ENCODE measurements around the gene PTGFRN. TPM values are rescaled to one million over a fixed set of nuclear protein-coding genes. Genes with fewer than 3 reads are reported as not detected.

Gene PTGFRN
- total and polyA plus RNA-seq, 2 experiments from 2014 or later = 17.4 to 32.7 TPM

DNA sequence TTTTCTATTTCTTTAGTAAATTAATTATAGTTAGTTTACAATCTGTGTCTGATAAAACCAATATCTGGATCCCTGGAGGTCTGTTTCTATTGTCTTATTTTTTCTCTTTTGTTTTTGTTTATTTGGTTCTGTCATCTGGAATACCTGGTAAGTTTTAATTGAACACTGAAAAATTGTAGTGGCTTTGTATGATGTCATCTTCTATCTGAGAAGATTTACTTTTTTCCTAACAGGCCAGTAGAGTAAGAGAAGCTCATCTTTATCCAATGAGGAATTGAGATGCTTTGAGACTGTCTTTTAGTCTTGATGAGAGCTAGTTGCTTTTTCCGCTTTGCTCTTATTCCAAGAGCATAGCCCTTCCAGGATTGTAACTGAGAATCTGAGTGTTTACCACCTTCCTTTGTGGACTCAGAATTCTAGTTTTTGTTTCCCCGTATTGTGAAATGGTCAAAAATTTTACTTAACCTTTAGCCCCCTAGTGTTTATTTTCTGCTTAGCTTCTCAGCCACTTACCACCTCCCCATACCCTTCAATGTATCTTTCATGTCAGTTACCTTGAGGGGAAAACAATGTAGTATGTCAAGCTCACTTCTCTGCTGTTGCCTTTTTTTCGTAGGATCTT, 25.0 kb downstream of the PTGFRN start:
- Histone ChIP-seq H3K4me2 (no peak overlapping the region), H3K27me3 (ENCODE audit: insufficient read depth) (no peaks in the 10 kb centered on the region), H3K4me3 (no peak overlapping the region), H3K79me2 (replicated peaks; ENCODE audit: insufficient read depth) (peaks cover 34% of the 10 kb centered on the region), H3F3A (replicated peaks; ENCODE audit: low read depth) (no peaks in the 10 kb centered on the region), H4K20me1 (replicated peaks; ENCODE audit: insufficient read depth) (0 out of 2 replicates have a peak, but pooled peaks cover 10% of the 10 kb centered on the region), H2AFZ (no peak overlapping the region), H3K9me2 (ENCODE audit: insufficient read depth) (no peaks in the 10 kb centered on the region), H3K4me1 (ENCODE audit: insufficient read depth) (peaks cover 7% of the 10 kb centered on the region; the same call in 1 of the 2 replicates), H3K27ac (ENCODE audit: low read depth) (no peak overlapping the region), H3K36me3 (ENCODE audit: insufficient read depth) (no peaks in the 10 kb centered on the region)
- no peaks in the 10 kb centered on the region for H3K27me3 Mint-ChIP-seq (ENCODE audit: insufficient read depth, low read depth, poor library complexity)
- no peaks in the 10 kb centered on the region; the same call in 2 of the 3 replicates for H3K9me3 Mint-ChIP-seq
- H3K36me3 Mint-ChIP-seq (ENCODE audit: low read depth) = peaks cover 14% of the 10 kb centered on the region; the same call in 2 of the 3 replicates
- ATAC-seq = peak; percentile 53
- H3K27ac Mint-ChIP-seq = no peak overlapping the region
- no peak overlapping the region for H3K4me3 Mint-ChIP-seq
- peaks cover 15% of the 10 kb centered on the region for H3K4me1 Mint-ChIP-seq
- TF ChIP-seq POLR2AphosphoS5 (IDR thresholded peaks at IDR 0.05; ENCODE audit: low read depth) = no peak
- no peak for TF ChIP-seq ZNF114 (CRISPR knock-in tag; IDR thresholded peaks at IDR 0.05)
- TF ChIP-seq, protein P1, sequence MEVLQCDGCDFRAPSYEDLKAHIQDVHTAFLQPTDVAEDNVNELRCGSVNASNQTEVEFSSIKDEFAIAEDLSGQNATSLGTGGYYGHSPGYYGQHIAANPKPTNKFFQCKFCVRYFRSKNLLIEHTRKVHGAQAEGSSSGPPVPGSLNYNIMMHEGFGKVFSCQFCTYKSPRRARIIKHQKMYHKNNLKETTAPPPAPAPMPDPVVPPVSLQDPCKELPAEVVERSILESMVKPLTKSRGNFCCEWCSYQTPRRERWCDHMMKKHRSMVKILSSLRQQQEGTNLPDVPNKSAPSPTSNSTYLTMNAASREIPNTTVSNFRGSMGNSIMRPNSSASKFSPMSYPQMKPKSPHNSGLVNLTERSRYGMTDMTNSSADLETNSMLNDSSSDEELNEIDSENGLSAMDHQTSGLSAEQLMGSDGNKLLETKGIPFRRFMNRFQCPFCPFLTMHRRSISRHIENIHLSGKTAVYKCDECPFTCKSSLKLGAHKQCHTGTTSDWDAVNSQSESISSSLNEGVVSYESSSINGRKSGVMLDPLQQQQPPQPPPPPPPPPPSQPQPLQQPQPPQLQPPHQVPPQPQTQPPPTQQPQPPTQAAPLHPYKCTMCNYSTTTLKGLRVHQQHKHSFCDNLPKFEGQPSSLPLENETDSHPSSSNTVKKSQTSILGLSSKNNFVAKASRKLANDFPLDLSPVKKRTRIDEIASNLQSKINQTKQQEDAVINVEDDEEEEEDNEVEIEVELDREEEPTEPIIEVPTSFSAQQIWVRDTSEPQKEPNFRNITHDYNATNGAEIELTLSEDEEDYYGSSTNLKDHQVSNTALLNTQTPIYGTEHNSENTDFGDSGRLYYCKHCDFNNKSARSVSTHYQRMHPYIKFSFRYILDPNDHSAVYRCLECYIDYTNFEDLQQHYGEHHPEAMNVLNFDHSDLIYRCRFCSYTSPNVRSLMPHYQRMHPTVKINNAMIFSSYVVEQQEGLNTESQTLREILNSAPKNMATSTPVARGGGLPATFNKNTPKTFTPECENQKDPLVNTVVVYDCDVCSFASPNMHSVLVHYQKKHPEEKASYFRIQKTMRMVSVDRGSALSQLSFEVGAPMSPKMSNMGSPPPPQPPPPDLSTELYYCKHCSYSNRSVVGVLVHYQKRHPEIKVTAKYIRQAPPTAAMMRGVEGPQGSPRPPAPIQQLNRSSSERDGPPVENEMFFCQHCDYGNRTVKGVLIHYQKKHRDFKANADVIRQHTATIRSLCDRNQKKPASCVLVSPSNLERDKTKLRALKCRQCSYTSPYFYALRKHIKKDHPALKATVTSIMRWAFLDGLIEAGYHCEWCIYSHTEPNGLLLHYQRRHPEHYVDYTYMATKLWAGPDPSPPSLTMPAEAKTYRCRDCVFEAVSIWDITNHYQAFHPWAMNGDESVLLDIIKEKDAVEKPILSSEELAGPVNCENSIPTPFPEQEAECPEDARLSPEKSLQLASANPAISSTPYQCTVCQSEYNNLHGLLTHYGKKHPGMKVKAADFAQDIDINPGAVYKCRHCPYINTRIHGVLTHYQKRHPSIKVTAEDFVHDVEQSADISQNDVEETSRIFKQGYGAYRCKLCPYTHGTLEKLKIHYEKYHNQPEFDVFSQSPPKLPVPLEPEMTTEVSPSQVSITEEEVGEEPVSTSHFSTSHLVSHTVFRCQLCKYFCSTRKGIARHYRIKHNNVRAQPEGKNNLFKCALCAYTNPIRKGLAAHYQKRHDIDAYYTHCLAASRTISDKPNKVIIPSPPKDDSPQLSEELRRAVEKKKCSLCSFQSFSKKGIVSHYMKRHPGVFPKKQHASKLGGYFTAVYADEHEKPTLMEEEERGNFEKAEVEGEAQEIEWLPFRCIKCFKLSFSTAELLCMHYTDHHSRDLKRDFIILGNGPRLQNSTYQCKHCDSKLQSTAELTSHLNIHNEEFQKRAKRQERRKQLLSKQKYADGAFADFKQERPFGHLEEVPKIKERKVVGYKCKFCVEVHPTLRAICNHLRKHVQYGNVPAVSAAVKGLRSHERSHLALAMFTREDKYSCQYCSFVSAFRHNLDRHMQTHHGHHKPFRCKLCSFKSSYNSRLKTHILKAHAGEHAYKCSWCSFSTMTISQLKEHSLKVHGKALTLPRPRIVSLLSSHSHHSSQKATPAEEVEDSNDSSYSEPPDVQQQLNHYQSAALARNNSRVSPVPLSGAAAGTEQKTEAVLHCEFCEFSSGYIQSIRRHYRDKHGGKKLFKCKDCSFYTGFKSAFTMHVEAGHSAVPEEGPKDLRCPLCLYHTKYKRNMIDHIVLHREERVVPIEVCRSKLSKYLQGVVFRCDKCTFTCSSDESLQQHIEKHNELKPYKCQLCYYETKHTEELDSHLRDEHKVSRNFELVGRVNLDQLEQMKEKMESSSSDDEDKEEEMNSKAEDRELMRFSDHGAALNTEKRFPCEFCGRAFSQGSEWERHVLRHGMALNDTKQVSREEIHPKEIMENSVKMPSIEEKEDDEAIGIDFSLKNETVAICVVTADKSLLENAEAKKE (CRISPR knock-in tag; IDR thresholded peaks at IDR 0.05) = no peak
- no peak for TF ChIP-seq CREB1 (CRISPR knock-in tag; IDR thresholded peaks at IDR 0.05; ENCODE audit: low read depth)
- TF ChIP-seq NANOG (IDR thresholded peaks at IDR 0.05; ENCODE audit: borderline replicate concordance) = no peak
- peak; percentile 33 to 61 for TF ChIP-seq CTCF (conservative IDR thresholded peaks at IDR 0.05; ENCODE audit: low read depth in 2 of 2)
- DNase-seq (ENCODE audit: low spot score) = peak; percentile 62
